ENCODE results near the gene SBDS.

DNA sequence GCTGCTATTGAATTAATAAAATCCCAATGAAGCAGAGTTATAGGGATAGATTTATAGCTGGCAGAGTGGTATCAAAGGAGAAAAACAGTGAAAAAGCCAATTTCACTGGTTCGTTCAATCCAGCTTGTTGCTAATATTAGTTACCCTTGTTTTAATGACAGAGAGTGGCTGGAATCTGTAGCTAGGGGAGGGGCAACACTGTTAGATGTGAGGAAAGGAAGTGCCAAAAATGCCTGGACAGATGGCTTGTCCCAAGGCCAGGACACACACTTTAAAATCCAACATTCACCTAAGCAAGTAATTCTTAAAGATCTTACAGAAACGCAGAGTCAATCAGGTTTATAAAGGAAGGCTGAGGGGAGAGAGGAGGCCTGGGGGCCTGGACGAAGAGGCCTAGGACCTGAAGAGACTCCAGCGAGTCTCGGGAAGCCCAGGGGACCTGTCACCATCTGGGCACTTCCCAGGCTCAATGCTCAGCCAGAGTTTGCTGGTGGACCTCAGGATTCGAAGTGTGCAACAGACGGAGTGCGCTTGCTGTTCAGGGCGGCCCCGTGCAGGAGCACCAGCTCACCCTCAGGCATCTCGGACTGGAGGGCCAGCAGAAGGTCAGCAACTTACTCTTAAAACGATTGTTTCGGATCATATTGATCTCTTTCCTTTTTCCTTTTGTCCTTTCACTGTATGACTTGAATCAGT lies 37.6 kb downstream of the SBDS start:
- no peak for TF ChIP-seq EZH2phosphoT487 (IDR thresholded peaks at IDR 0.05; ENCODE audit: borderline replicate concordance, low read length)
- TF ChIP-seq EZH2 (IDR thresholded peaks at IDR 0.05; ENCODE audit: low read length, unreplicated experiment) = no peak

All from PC-3 (cell line).